Hepatocyte (in vitro differentiated cells): ENCODE measurements around the gene GNAO1.

ENCODE experiments used
- EZH2 ChIP-seq: fragments of 200-600 bp; sonication (generic); IDR thresholded peaks from 2 replicates; pipeline ENCODE4 v1.6.1; 2016; ENCODE audit warnings: antibody characterized with exemption, mild to moderate bottlenecking, borderline replicate concordance
- EZH2phosphoT487 ChIP-seq: fragments of 200-600 bp; sonication (generic); IDR thresholded peaks from one replicate; pipeline ENCODE4 v1.6.1; 2018; ENCODE audit warnings: antibody characterized with exemption, mild to moderate bottlenecking, low read depth, moderate library complexity; ENCODE audit not compliant: unreplicated experiment, severe bottlenecking
- TF ChIP-seq, protein P1 (sequence below): fragments of 200-600 bp; sonication (generic); IDR thresholded peaks from 2 replicates; pipeline ENCODE4 v1.5.1; 2016; ENCODE audit warnings: antibody characterized with exemption, mild to moderate bottlenecking; ENCODE audit not compliant: poor library complexity

DNA sequence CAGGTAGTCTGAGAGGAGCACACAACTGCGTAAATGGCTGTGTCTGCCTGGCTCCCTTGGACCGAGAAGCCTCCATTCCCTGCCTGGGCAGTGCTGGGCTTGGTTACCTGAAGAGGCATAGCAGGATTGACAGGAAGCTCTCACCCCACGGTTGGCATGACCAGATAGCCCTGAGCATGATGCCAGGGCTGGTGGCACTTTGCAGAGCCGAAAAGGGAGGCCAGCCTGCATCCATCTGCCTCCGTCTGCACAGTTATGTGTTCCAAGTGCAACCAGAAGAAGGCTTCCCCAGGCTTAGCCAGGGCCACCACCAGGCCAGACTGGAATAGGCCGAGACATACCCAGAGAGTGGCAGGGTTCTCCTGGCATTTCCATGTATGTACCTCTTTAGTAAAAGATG, 36.6 kb downstream of the GNAO1 start:
- TF ChIP-seq, protein P1, sequence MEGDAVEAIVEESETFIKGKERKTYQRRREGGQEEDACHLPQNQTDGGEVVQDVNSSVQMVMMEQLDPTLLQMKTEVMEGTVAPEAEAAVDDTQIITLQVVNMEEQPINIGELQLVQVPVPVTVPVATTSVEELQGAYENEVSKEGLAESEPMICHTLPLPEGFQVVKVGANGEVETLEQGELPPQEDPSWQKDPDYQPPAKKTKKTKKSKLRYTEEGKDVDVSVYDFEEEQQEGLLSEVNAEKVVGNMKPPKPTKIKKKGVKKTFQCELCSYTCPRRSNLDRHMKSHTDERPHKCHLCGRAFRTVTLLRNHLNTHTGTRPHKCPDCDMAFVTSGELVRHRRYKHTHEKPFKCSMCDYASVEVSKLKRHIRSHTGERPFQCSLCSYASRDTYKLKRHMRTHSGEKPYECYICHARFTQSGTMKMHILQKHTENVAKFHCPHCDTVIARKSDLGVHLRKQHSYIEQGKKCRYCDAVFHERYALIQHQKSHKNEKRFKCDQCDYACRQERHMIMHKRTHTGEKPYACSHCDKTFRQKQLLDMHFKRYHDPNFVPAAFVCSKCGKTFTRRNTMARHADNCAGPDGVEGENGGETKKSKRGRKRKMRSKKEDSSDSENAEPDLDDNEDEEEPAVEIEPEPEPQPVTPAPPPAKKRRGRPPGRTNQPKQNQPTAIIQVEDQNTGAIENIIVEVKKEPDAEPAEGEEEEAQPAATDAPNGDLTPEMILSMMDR = no peak
- TF ChIP-seq EZH2 = no peak
- TF ChIP-seq EZH2phosphoT487 = no peak
